SHP77 (cell line): ENCODE results near the gene LACC1.

Experiments used
- DNase-seq, 2 experiments: peaks; one replicate each; lab custom pipeline; 2025; lab: John Stamatoyannopoulos, UW

Gene LACC1

GRCh38 chr13:43884222-43884621 lies 4.5 kb downstream of the LACC1 start:
- DNase-seq: no peak

DNA sequence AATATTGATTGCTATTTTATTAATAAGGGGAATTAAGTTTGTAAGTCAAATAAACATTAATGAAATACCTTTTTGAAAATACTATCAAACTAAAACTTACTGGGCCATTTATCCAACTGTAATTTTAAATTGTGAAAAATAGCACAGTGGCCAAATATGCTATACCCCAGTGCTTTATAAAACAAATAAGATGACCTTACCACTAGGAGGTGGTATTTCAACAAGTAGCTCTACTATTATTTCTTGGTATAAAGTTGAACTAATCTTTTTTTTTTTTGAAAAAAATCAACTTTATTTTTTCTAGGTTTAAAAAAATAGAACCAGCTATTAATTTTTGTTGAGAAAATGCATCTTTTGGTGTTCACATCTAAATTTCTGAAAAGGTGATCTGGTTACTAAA lies 14.7 kb downstream of the LACC1 start:
- no peak for DNase-seq

- DNase-seq: no peak
Observed at GRCh38 chr13:43895940-43896339, 16.2 kb downstream of the LACC1 start.

DNA sequence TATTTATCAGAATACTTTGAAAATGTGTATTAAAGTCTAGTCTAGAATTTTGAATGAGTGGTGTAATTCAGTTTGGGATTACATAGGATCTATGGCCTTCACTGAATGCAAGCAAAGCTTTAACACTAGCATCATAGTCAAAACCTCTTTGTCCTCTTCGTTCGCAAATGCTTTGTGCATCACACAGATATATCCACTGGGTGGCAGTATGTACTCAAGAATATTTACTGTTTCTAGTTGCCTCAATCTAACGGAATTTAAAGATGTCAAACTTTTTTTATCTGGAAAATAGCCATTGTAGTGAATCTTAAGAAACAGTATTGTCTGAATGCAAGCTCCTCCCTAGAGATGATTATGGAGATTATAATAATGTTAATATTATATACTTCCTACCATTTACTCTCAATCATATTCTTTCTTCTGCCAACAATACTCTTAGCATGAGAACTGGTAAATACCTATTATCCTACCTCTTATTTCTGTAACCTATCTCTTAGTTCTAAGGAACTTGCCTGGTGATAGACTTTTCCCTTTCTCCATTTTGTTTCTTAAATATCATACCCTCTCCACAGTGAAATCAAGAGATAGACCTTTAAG lies 25.8 kb downstream of the LACC1 start:
- peak; percentile 9 to 26 for DNase-seq

- DNase-seq: peak; percentile 3 to 15
Observed at GRCh38 chr13:43908156-43909126, 28.7 kb downstream of the LACC1 start.

DNA sequence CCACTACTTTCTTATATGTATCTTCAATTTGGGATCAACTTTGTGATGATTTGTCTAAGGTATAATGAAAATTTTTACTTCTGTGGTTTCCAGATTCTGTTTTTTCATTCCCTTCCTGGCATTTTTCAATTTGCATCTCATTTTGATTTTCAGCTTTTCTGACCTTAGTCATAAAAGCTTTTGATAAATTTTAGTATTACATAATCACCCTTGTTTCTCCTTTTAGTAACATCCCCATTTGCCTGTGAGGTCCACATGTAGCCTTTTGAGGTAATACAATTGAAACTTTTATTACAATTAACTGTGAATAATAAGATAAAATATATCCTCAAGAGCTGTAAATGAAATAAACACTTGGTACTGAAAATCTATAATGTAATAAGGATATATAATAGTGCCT lies 31.2 kb downstream of the LACC1 start:
- DNase-seq: no peak

- DNase-seq: no peak
Observed at GRCh38 chr13:43911278-43911677, 31.6 kb downstream of the LACC1 start.

DNA sequence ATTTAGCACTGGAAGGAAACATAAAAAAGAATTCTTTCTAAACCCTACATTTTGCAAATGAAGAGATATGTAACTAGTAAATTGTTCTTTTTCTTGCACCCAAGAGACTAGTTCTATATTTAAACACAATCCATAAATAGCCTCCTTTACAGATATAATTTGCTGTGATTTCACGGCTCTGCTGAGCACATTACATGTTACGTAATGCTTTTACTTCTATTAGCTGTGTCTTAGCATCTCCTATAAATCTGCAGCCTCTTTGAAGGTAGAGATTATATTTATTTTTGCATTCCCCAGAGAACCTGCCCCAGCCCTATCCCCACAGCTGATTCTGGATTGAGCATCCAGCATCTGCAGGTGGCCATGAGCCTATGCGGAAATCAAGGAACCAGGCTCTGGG lies 32.2 kb downstream of the LACC1 start:
- DNase-seq: no peak

DNA sequence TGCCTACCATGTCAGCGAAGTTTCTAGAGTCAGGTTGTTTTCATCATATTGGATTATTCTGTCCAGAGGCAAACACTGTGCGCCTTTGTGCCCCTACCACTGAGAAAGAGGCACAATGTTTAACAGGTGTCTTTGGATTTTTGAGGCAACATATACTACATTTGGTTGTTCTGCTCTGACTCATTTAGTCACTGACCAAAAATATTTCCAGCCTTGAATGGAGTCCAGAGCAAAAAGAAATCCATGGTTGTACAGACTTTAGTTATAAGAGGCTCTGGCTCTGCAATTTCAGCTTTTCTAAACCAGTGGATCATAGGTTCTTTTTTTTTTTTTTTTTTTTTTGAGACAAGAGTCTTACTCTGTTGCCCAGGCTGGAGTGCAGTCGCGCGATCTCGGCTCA lies 35.7 kb downstream of the LACC1 start:
- DNase-seq: no peak

GRCh38 chr13:43916828-43917227 lies 37.1 kb downstream of the LACC1 start:
- no peak for DNase-seq

DNA sequence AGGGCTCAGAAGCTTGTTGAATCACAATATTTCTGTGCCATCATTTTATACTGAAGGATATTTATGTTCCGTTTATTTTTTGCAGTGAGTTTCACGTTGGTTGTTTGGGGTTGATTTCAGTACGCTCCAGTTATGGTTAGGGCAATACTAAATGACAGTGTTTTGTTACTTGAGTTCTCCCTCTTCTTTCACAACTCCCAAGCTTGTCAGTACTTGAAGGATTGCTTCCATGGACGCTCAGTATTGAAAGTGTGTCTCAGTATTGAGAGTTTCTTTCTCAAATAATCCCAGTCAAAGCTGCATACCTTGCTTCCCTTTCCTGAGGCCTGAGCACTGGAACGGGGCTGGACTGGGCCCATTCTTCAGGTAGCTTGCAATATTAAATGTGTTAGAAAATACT lies 38.9 kb downstream of the LACC1 start:
- DNase-seq: no peak

GRCh38 chr13:43920965-43921674 lies 41.4 kb downstream of the LACC1 start:
- DNase-seq: no peak

GRCh38 chr13:43924549-43925245 lies 45.0 kb downstream of the LACC1 start:
- DNase-seq: no peak

GRCh38 chr13:43929947-43930346 lies 50.2 kb downstream of the LACC1 start:
- DNase-seq: no peak

DNA sequence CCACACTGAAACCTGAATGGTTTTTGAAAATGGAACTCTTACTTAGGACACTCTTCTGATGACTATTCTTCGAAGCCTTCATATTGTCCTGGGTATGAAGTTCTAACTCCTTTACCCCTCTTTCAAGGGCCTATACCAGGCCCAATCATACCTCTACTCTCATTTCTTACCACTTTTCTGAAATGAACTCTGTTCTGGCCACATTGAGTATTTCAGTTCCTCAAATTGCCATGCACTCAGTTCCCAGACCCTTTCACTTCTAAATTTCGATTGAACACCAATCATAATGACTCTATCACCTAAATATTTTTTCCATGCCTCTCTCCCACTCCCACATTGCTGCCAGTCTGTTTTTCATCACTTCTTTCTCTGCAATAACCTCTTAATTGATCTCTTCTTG lies 53.7 kb downstream of the LACC1 start:
- no peak for DNase-seq

- no peak for DNase-seq
Observed at GRCh38 chr13:43934273-43934672, 54.6 kb downstream of the LACC1 start.

GRCh38 chr13:43935878-43936277 lies 56.2 kb downstream of the LACC1 start:
- no peak for DNase-seq

DNA sequence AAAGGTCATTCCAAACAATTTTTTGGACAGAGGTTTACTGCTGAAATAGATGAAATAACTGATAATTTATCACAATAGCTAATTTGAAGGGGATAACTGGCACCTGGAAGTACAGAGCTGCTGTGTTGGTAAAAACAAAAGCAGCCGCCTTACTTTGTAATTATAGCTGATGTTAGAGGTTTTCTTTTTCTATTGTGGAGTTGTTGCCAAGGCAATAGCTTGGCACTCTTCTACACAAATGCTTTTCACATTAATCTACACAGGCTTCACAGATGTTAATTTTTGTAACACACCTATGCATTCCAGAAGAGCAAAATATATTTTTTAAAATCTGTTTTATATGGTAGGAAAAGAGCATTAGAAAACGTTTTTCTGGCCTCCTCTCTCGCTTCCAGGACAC lies 56.9 kb downstream of the LACC1 start:
- no peak for DNase-seq

DNA sequence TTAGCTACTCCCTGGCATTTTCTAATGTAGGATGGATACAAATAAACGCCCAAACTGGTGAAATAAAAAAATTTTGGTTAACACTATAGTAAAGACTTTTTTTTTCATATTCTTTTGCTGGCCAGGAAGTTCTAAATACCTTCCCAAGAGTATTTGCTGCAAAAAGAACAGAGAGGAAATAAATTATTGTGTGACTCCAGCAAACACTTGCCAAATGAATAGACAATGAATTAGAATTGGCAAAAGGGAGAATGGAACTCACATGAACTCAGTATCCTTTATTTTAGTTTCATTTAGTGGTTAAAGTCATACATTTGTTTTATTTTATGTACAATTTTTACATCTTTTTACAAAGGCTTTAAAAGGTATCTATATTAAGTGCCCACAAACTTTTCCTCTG lies 58.1 kb downstream of the LACC1 start:
- no peak for DNase-seq

GRCh38 chr13:43938449-43938848 lies 58.7 kb downstream of the LACC1 start:
- DNase-seq: no peak

DNA sequence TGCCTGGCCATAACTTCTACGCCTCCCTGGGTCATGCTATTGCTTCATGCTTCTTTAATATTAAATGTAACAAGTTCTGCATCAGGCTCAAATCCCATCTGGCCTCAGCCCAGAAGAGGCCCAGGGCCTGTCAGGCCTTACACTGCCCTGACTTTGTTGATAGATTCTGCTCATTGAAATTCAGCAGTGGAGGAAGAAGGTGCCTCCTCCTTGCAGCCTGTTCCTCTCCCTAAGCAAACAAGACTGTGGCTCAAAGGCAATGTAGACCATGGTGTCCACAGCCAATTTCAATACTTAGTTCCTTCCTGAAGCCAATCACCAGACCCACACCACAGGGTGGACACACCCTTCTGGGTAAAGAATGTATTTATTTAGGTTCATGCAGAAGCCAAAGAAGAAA lies 59.4 kb downstream of the LACC1 start:
- DNase-seq: no peak

- no peak for DNase-seq
Observed at GRCh38 chr13:43942286-43942685, 62.6 kb downstream of the LACC1 start.
